Measurements from ENCODE around the gene HDAC9.
A peak's percentile ranks its signal among the peaks of the same experiment; 100 is the strongest.

The HDAC9 gene

GRCh38 chr7:18940593-18941134, 445.1 kb downstream of the HDAC9 start:
- Histone ChIP-seq H3K36me3 (ENCODE audit: control insufficient read depth in 2 of 2, insufficient read depth in 1 of 2, low read length in 2 of 2) (no peaks in the 10 kb centered on the region), H3K4me3 (ENCODE audit: low read depth, low read length) (no peak overlapping the region), H3K4me1 (ENCODE audit: control insufficient read depth, insufficient read depth, low read length) (no peaks in the 10 kb centered on the region), H3K9me3 (ENCODE audit: control insufficient read depth, insufficient read depth, low read depth, low read length) (no peaks in the 10 kb centered on the region), H3K27ac (ENCODE audit: extremely low read depth, low read depth, low read length) (no peak overlapping the region)
- no peak for TF ChIP-seq ZNF423 (tag by site-specific recombination; IDR thresholded peaks at IDR 0.05)
- TF ChIP-seq SALL2 (tag by site-specific recombination; IDR thresholded peaks at IDR 0.05; ENCODE audit: borderline replicate concordance): no peak
- no peak for TF ChIP-seq ZBTB7A (tag by site-specific recombination; IDR thresholded peaks at IDR 0.05; ENCODE audit: low read depth)
- TF ChIP-seq ZNF510 (tag by site-specific recombination; IDR thresholded peaks at IDR 0.05; ENCODE audit: insufficient replicate concordance): no peak
- no peak for TF ChIP-seq HOXC10 (CRISPR knock-in tag; IDR thresholded peaks at IDR 0.05)
- TF ChIP-seq ZNF654 (tag by site-specific recombination; IDR thresholded peaks at IDR 0.05; ENCODE audit: low read depth): no peak
- TF ChIP-seq ZNF214 (tag by site-specific recombination; IDR thresholded peaks at IDR 0.05; ENCODE audit: borderline replicate concordance): no peak
- TF ChIP-seq ZNF394 (tag by site-specific recombination; IDR thresholded peaks at IDR 0.05; ENCODE audit: borderline replicate concordance): no peak
- no peak for TF ChIP-seq ZNF521 (tag by site-specific recombination; IDR thresholded peaks at IDR 0.05)
- no peak for TF ChIP-seq ZNF175 (tag by site-specific recombination; IDR thresholded peaks at IDR 0.05)
- TF ChIP-seq, protein P1, sequence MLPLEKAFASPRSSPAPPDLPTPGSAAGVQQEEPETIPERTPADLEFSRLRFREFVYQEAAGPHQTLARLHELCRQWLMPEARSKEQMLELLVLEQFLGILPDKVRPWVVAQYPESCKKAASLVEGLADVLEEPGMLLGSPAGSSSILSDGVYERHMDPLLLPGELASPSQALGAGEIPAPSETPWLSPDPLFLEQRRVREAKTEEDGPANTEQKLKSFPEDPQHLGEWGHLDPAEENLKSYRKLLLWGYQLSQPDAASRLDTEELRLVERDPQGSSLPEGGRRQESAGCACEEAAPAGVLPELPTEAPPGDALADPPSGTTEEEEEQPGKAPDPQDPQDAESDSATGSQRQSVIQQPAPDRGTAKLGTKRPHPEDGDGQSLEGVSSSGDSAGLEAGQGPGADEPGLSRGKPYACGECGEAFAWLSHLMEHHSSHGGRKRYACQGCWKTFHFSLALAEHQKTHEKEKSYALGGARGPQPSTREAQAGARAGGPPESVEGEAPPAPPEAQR (tag by site-specific recombination; IDR thresholded peaks at IDR 0.05): no peak
- no peak for TF ChIP-seq ZNF114 (tag by site-specific recombination; IDR thresholded peaks at IDR 0.05)
- no peak for TF ChIP-seq ZNF155 (tag by site-specific recombination; IDR thresholded peaks at IDR 0.05)
- TF ChIP-seq ZNF548 (tag by site-specific recombination; IDR thresholded peaks at IDR 0.05): no peak
- TF ChIP-seq SETDB1 (IDR thresholded peaks at IDR 0.05; ENCODE audit: insufficient read length, low read length): no peak
- TF ChIP-seq IKZF3 (tag by site-specific recombination; IDR thresholded peaks at IDR 0.05): no peak
- CTCF ChIA-PET: no interaction called here
- POLR2A ChIA-PET: no interaction called here

- ChIA-PET CTCF (no interaction called here), POLR2A (no interaction called here)
- no peak overlapping the region for H3K4me3 ChIP-seq (ENCODE audit: low read depth, low read length)
- no peak overlapping the region for H3K27ac ChIP-seq (ENCODE audit: extremely low read depth, low read depth, low read length)
- H3K9me3 ChIP-seq (ENCODE audit: control insufficient read depth, insufficient read depth, low read depth, low read length): no peaks in the 10 kb centered on the region
- TF ChIP-seq ZNF341 (tag by site-specific recombination; IDR thresholded peaks at IDR 0.05; ENCODE audit: low read depth): no peak
- no peak for TF ChIP-seq ZNF513 (tag by site-specific recombination; IDR thresholded peaks at IDR 0.05)
- no peak for TF ChIP-seq KLF9 (tag by site-specific recombination; IDR thresholded peaks at IDR 0.05; ENCODE audit: low read depth)
- no peak for TF ChIP-seq ZNF571 (tag by site-specific recombination; IDR thresholded peaks at IDR 0.05)
- TF ChIP-seq, protein P2, sequence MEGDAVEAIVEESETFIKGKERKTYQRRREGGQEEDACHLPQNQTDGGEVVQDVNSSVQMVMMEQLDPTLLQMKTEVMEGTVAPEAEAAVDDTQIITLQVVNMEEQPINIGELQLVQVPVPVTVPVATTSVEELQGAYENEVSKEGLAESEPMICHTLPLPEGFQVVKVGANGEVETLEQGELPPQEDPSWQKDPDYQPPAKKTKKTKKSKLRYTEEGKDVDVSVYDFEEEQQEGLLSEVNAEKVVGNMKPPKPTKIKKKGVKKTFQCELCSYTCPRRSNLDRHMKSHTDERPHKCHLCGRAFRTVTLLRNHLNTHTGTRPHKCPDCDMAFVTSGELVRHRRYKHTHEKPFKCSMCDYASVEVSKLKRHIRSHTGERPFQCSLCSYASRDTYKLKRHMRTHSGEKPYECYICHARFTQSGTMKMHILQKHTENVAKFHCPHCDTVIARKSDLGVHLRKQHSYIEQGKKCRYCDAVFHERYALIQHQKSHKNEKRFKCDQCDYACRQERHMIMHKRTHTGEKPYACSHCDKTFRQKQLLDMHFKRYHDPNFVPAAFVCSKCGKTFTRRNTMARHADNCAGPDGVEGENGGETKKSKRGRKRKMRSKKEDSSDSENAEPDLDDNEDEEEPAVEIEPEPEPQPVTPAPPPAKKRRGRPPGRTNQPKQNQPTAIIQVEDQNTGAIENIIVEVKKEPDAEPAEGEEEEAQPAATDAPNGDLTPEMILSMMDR (tag by site-specific recombination; IDR thresholded peaks at IDR 0.05): no peak
- TF ChIP-seq ZBTB48 (tag by site-specific recombination; IDR thresholded peaks at IDR 0.05): no peak
- TF ChIP-seq PRDM1 (tag by site-specific recombination; IDR thresholded peaks at IDR 0.05): 0 out of 2 replicates have a peak, but pooled peaks have one; percentile 17
- H3K4me1 ChIP-seq (ENCODE audit: control insufficient read depth, insufficient read depth, low read length): no peaks in the 10 kb centered on the region
- no peaks in the 10 kb centered on the region for H3K36me3 ChIP-seq (ENCODE audit: control insufficient read depth in 2 of 2, insufficient read depth in 1 of 2, low read length in 2 of 2)
These were observed 445.7 kb downstream of the HDAC9 start for GRCh38 chr7:18941207-18941606.
